COLO668 (cell line): ENCODE data around the gene CIDEC.
"Not testable (repeated sequence)": the region's sequence is repeated elsewhere in the genome, so short reads cannot be mapped to it uniquely, and the experiment has no call there.

ENCODE experiments used
- DNase-seq: peaks from one replicate; lab custom pipeline; 2025; ENCODE audit not compliant: unreplicated experiment; lab: John Stamatoyannopoulos, UW

The CIDEC gene

DNA sequence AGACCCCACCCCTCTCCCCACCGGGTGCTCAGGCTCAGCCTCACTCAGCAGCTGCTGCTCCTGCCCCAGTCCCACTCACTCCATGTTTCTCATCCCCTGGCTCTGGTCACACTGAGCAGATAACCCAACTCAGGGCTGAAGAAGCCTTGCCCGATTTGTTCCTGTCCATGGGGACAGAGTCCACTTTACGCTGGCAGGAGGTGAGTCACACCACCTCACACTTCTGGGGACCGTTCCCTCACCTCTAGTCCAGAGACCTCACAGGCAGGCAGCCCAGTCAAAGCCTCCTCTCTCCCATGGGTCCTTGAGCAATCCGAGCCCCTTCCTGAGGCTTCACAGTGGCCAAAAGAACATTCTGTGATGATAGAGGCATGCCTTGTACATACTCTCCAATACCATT lies 1.4 kb downstream of the CIDEC start:
- DNase-seq: no peak

GRCh38 chr3:9876991-9877390 lies 3.1 kb downstream of the CIDEC start:
- no peak for DNase-seq

DNA sequence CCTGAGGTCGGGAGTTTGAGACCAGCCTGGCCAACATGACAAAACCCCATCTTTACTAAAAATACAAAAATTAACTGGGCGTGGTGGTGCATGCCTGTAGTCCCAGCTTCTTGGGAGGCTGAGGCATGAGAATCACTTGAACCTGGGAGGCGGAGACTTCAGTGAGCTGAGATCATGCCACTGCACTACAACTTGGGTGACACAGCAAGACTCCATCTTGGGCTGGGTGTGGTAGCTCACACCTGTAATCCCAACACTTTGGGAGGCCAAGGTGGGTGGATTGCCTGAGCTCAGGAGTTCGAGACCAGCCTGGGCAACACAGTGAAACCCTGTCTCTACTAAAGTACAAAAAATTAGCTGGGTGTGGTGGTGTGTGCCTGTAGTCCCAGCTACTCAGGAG lies 3.8 kb downstream of the CIDEC start:
- DNase-seq: not testable (repeated sequence)

- DNase-seq: no peak
Observed at GRCh38 chr3:9875448-9875847, 4.6 kb downstream of the CIDEC start.

- DNase-seq: not testable (repeated sequence)
Observed at GRCh38 chr3:9872067-9872466, 8.0 kb downstream of the CIDEC start.

DNA sequence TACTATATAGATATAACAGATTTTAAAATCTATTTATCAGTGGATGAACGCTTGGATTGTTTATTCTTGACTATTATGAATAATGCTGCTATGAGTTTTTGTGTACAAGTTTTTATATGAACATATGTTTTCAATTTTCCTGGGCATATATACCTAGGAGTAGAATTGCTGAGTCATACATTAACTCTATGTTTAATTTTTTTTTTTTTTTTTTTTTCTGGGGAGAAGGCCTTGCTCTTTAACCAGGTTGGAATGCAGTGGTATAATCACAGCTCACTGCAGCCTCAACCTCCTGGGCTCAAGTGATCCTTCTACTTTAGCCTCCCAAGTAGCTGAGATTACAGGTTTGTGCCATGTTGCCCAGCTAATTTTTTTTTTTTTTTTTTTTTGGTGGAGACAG lies 9.1 kb downstream of the CIDEC start:
- DNase-seq: no peak

DNA sequence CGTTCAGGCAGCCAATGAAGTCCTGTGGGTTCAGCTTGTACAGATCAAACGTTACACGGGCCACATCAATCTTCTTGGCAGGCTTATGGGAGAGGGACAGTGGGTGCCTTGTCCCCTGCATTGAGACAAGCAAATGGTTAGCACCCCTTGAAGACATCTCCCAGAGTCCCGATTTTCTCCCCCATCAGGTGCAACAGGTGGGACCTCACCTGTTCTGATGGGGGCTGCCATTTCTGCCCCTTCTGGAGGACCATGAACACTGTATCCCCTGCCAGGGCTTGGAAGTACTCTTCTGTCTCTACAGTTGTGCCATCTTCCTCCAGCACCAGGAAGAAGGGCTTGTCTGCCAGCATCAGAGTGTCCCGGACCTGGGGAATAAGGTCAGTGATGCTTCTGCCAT lies 10.1 kb downstream of the CIDEC start:
- no peak for DNase-seq

- no peak for DNase-seq
Observed at GRCh38 chr3:9867106-9867505, 12.9 kb downstream of the CIDEC start.

DNA sequence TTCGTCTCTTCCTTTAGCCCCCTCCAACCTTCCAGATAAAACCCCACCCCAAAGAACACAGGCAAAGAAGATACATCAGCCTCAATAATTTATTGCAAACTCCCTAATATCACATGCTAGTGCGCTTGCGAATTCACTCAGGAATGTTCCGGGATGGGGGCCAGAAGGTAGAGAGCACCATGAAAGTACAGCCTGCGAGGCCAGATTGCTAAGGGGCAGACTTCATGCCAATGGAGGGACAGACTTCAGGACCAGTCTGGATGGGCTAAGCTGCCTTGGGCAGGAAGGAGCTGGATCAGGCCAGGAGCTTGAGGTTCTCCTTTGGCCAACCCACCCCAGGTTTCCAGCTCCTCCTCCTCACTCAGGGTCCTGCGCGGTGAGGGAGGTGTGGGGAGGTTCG lies 13.4 kb downstream of the CIDEC start:
- DNase-seq: no peak

GRCh38 chr3:9865125-9865637 lies 14.9 kb downstream of the CIDEC start:
- DNase-seq: not testable (repeated sequence)

DNA sequence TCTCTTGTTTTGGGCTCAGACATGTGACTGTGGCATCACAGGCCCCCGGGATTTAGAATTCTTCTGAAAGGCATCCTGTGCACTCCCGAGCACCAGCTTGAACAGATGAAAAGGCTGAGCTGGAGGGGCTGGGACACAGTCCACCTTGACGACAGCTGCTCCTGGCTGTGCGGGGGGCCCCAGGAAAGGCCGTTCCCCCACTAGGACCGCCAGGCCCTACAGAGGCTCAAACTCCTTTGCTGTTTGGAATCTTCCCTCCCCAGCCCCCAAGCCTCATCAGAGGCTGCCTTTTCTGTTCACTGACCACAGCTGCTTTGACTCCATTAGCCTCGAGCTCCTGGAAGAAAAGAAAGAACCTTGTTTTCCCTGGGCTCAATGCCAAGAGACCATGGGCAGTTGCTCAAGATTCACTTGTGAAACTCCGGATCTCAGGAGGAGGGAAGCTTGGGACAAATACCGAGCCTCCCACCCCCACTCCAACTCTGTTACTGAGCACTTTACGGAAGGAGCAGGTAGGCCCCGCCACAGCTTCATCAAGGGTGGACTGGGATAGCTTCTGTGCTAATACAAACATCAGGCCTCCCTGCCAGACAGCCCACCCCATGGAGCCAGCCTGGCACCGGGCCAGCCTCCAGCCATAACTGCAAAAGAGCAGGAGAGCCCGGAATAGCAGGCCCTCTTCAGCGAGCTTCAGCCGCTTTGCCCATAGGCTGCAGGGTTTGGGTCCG lies 15.7 kb downstream of the CIDEC start:
- DNase-seq: peak; percentile 49

GRCh38 chr3:9863058-9863772 lies 16.8 kb downstream of the CIDEC start:
- DNase-seq: no peak

GRCh38 chr3:9862391-9863057 lies 17.5 kb downstream of the CIDEC start:
- peak; percentile 71 for DNase-seq

GRCh38 chr3:9861626-9862130 lies 18.4 kb downstream of the CIDEC start:
- DNase-seq: no peak

DNA sequence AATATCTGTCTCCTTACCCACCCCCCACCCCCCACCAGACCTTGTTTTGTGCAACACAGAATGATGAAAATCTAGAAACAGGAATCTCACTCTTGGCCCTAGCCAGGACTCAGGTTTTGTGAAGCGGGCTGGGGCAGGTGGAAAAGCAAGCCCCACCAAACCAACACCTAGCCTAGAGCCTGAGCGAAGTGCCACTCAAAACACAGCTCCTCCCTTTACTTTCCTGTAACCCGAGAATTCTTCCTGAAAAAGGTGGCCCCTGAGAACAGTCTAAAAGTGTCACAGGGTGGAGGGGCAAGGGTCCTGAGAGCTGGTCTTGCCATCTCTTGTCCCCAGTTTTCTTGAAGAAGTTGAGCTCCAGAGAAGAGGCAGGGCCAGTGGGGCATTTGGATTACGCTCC lies 18.9 kb downstream of the CIDEC start:
- DNase-seq: no peak

- no peak for DNase-seq
Observed at GRCh38 chr3:9859530-9860025, 20.5 kb downstream of the CIDEC start.

DNA sequence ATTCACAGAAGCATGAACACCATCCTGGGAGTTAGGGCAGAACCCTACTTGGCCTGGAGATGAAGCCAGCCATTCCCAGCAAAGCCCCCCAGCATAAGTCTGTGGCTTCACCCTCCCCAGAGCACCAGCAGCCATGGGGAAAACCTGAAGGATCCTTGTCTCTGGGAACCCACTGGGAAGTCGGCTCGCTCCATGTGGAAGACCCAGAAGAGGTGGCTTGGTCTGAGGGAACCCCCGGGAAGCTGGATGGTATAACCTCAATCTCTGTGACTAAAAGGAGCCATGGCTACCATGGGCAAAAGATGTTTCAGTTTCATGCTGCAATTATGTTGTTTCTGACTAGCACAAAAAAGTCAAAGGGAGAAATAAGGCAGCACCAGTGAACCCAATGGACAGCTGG lies 24.5 kb downstream of the CIDEC start:
- no peak for DNase-seq

- not testable (repeated sequence) for DNase-seq
Observed at GRCh38 chr3:9854291-9854940, 25.6 kb downstream of the CIDEC start.

DNA sequence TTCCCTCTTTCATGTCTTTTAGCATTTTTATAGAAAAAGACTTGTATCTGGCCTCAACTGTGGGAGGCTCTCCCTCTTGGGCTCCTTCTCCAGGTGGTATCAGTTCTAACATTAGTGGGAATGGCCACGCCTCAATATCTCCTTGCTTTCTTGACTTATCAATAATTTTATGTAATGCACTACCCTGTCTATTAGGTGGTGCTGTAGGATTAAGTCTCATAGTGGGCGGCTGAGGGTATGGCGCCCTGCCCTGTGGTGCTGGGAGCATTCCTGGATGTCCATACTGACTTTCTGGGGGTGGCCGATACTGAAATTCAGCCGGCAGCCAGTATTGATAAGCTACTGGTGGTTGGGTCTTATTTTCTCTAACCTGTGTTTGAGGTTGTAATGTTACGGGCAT lies 27.5 kb downstream of the CIDEC start:
- DNase-seq: no peak

GRCh38 chr3:9851926-9852325 lies 28.1 kb downstream of the CIDEC start:
- DNase-seq: not testable (repeated sequence)

DNA sequence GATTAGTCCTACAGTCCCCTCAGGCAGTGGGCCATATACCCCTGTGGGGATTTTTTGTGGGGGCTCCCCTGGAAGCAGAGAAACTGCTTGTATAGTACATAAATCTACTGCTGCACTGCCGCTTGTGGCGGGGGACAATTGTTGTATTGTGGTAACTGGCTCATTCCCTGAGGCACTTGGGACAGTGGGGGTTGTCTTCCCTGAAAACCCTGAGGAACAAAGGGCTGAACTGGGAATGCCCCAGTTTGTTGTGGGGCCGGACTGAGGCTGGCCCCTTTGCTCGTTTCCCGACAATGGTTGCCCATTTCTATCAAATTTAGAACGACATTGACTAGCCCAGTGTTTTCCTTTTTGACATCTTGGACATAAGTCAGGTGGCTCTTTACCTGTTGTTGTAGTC lies 28.7 kb downstream of the CIDEC start:
- DNase-seq: not testable (repeated sequence)
